GM12892 (cell line): Measurements from ENCODE around the gene SARS1.

Source experiments
- POLR2A ChIP-seq: IDR thresholded peaks from 2 replicates; pipeline ENCODE4 v1.6.1; 2011; ENCODE audit warnings: low read depth, low read length, control low read depth
- POLR2AphosphoS5 ChIP-seq: IDR thresholded peaks from 2 replicates; pipeline ENCODE4 v1.6.1; 2011; ENCODE audit warnings: low read depth, low read length, control low read depth
- TAF1 ChIP-seq: IDR thresholded peaks from 2 replicates; pipeline ENCODE4 v1.6.1; 2011; ENCODE audit warnings: low read depth, mild to moderate bottlenecking, control low read depth, low read length, borderline replicate concordance

- no peak for TF ChIP-seq POLR2A
- TF ChIP-seq TAF1, result no peak
- TF ChIP-seq POLR2AphosphoS5, result no peak
Observed at GRCh38 chr1:109243221-109243620, 29.5 kb downstream of the SARS1 start.
